HCT116 (cell line): Measurements from ENCODE around the gene UBE3C. TPM values are rescaled to one million over a fixed set of nuclear protein-coding genes. Genes with fewer than 3 reads are reported as not detected.

Experiments used
- ATAC-seq: fragments of 200-7000 bp; cut with Tn5 transposase; 2 replicates; pipeline ENCODE4 v1.9.1; 2020; ENCODE audit warnings: mild to moderate bottlenecking, moderate library complexity
- BruUV-seq: library from RNA; stranded (reverse); fragments of 400-500 nt; replicated peaks from 2 replicates; lab custom pipeline; 2021; lab: Mats Ljungman, UMichigan
- CTCF ChIA-PET: fragments of 300-600 bp; sonication (Branson Sonifier 250); formaldehyde crosslinking; loops from one replicate; lab custom pipeline; 2021; ENCODE audit warnings: antibody characterized with exemption; lab: Charles Lee
- POLR2A ChIA-PET: fragments of 300-600, 350-600 bp; sonication (Branson Sonifier 250); formaldehyde crosslinking; loops from one replicate; lab custom pipeline; 2021; ENCODE audit warnings: antibody characterized with exemption; lab: Charles Lee
- RAD21 ChIA-PET, 2 experiments: fragments of 300-600 bp; sonication (Branson Sonifier 250); formaldehyde crosslinking; loops; one replicate each; lab custom pipeline; 2023; ENCODE audit warnings: low total read pairs in 2 of 2; ENCODE audit not compliant: uncharacterized antibody in 2 of 2, unreplicated experiment in 2 of 2, low non-redundant PET in 1 of 2; lab: Charles Lee
- DNase-seq: peaks from one replicate; pipeline ENCODE4 v3.0.0-alpha.2; 2010; ENCODE audit warnings: low read depth, low spot score
- H2AFZ ChIP-seq: fragments of 200-600 bp; shearing (Covaris generic), sonication (generic); 2 replicates; pipeline ENCODE4 v1.6.1; 2017; ENCODE audit warnings: low read depth, mixed run types, mixed read lengths, antibody characterized with exemption, low read length; ENCODE audit not compliant: poor library complexity, severe bottlenecking
- H3K27ac ChIP-seq: 2 replicates; pipeline ENCODE4 v1.5.1; 2012; ENCODE audit warnings: low read depth, low read length
- H3K27me3 ChIP-seq: fragments of 200-600 bp; sonication (generic); 2 replicates; pipeline ENCODE4 v1.6.1; 2016; ENCODE audit warnings: mixed run types, low read length, mixed read lengths; ENCODE audit not compliant: insufficient read depth
- H3K36me3 ChIP-seq, 2 experiments: fragments of 200-500 bp in 1 of 2; fragments of 200-600 bp in 1 of 2; sonication (Bioruptor generic) in 1 of 2; sonication (generic) in 1 of 2; 2 replicates each; pipeline versions ENCODE4 v1.5.1 to v1.6.1; 2014 to 2016; ENCODE audit warnings: low read length in 2 of 2, inconsistent platforms in 1 of 2, mixed read lengths in 1 of 2, mixed run types in 1 of 2; ENCODE audit not compliant: insufficient read depth in 2 of 2, control insufficient read depth in 1 of 2
- H3K4me1 ChIP-seq, 2 experiments: fragments of 200-600 bp in 1 of 2; sonication (generic) in 1 of 2; 2 replicates each; pipeline versions ENCODE4 v1.5.1 to v1.6.1; 2012 to 2017; ENCODE audit warnings: low read length in 2 of 2, inconsistent platforms in 1 of 2, mild to moderate bottlenecking in 1 of 2, mixed read lengths in 1 of 2, mixed run types in 1 of 2, moderate library complexity in 1 of 2; ENCODE audit not compliant: insufficient read depth in 2 of 2, control insufficient read depth in 1 of 2
- H3K4me2 ChIP-seq: fragments of 200-600 bp; sonication (generic); 2 replicates; pipeline ENCODE4 v1.6.1; 2017; ENCODE audit warnings: mixed run types, low read length, mixed read lengths
- H3K4me3 ChIP-seq, 2 experiments: fragments of 200-600 bp in 1 of 2; sonication (generic) in 1 of 2; replicated peaks in 1 of 2; 2 replicates each; pipeline ENCODE4 v1.5.1; 2011 to 2016; ENCODE audit warnings: low read length in 2 of 2, control low read depth in 1 of 2, low read depth in 1 of 2, mild to moderate bottlenecking in 1 of 2, mixed read lengths in 1 of 2, mixed run types in 1 of 2
- H3K79me2 ChIP-seq: fragments of 200-600 bp; sonication (generic); 2 replicates; pipeline ENCODE4 v1.6.1; 2017; ENCODE audit warnings: mild to moderate bottlenecking, mixed run types, low read length, moderate library complexity, mixed read lengths; ENCODE audit not compliant: insufficient read depth
- H3K9ac ChIP-seq: fragments of 200-600 bp; sonication (generic); 2 replicates; pipeline ENCODE4 v1.6.1; 2016; ENCODE audit warnings: low read length, mixed read lengths
- H3K9me2 ChIP-seq: fragments of 200-600 bp; sonication (generic), shearing (Covaris generic); 2 replicates; pipeline ENCODE4 v1.6.1; 2017; ENCODE audit warnings: mixed run types, mild to moderate bottlenecking, moderate library complexity; ENCODE audit not compliant: insufficient read depth
- H3K9me3 ChIP-seq, 2 experiments: fragments of 200-500 bp in 1 of 2; fragments of 200-600 bp in 1 of 2; sonication (Bioruptor generic) in 1 of 2; sonication (generic) in 1 of 2; 2 replicates each; pipeline ENCODE4 v1.6.1; 2014 to 2017; ENCODE audit warnings: low read length in 2 of 2, mixed read lengths in 2 of 2, inconsistent platforms in 1 of 2, low read depth in 1 of 2, mild to moderate bottlenecking in 1 of 2, mixed run types in 1 of 2, moderate library complexity in 1 of 2; ENCODE audit not compliant: control insufficient read depth in 1 of 2, insufficient read depth in 1 of 2
- H4K20me1 ChIP-seq: fragments of 200-600 bp; sonication (generic), shearing (Covaris generic); 2 replicates; pipeline ENCODE4 v1.6.1; 2017; ENCODE audit warnings: mixed run types, mild to moderate bottlenecking, moderate library complexity; ENCODE audit not compliant: insufficient read depth
- CBX3 ChIP-seq: IDR thresholded peaks from 2 replicates; pipeline ENCODE4 v1.6.1; 2012; ENCODE audit warnings: low read depth
- CTCF ChIP-seq, 3 experiments: fragments of 200-600 bp in 1 of 3; sonication (generic) in 1 of 3; IDR thresholded peaks in 2 of 3; conservative IDR thresholded peaks in 1 of 3; 2 replicates each; pipeline ENCODE4 v1.5.1; 2012 to 2017; ENCODE audit warnings: low read depth in 2 of 3, low read length in 2 of 3, antibody characterized with exemption in 1 of 3, borderline replicate concordance in 1 of 3, control low read depth in 1 of 3, mild to moderate bottlenecking in 1 of 3, mixed read lengths in 1 of 3, mixed run types in 1 of 3, moderate library complexity in 1 of 3; ENCODE audit not compliant: insufficient read depth in 1 of 3
- EGR1 ChIP-seq: IDR thresholded peaks from 2 replicates; pipeline ENCODE4 v1.6.1; 2012; ENCODE audit warnings: low read depth
- ELF1 ChIP-seq: IDR thresholded peaks from 2 replicates; pipeline ENCODE4 v1.6.1; 2012; ENCODE audit warnings: low read depth, borderline replicate concordance
- EZH2 ChIP-seq: fragments of 200-600 bp; sonication (generic); IDR thresholded peaks from 2 replicates; pipeline ENCODE4 v1.6.1; 2017; ENCODE audit warnings: antibody characterized with exemption, mixed run types
- EZH2phosphoT487 ChIP-seq: fragments of 200-600 bp; IDR thresholded peaks from 2 replicates; pipeline ENCODE4 v1.6.1; 2018; ENCODE audit warnings: antibody characterized with exemption, borderline replicate concordance
- FOSL1 ChIP-seq: IDR thresholded peaks from 2 replicates; pipeline ENCODE4 v1.6.1; 2012; ENCODE audit warnings: low read depth
- JUND ChIP-seq: IDR thresholded peaks from 2 replicates; pipeline ENCODE4 v1.6.1; 2012
- MAX ChIP-seq: IDR thresholded peaks from 2 replicates; pipeline ENCODE4 v1.6.1; 2012
- POLR2A ChIP-seq: IDR thresholded peaks from 2 replicates; pipeline ENCODE4 v1.7.0; 2011; ENCODE audit warnings: borderline replicate concordance; ENCODE audit not compliant: insufficient read depth, insufficient read length; ENCODE audit errors: extremely low read depth
- POLR2AphosphoS5 ChIP-seq: IDR thresholded peaks from 2 replicates; pipeline ENCODE4 v1.6.1; 2011; ENCODE audit warnings: mild to moderate bottlenecking, low read depth, low read length, moderate library complexity
- RAD21 ChIP-seq: IDR thresholded peaks from 2 replicates; pipeline ENCODE4 v1.6.1; 2012; ENCODE audit warnings: low read depth, mild to moderate bottlenecking
- SP1 ChIP-seq: IDR thresholded peaks from 2 replicates; pipeline ENCODE4 v1.6.1; 2012; ENCODE audit warnings: low read depth
- SRF ChIP-seq: IDR thresholded peaks from 2 replicates; pipeline ENCODE4 v1.6.1; 2012; ENCODE audit warnings: low read depth
- TCF7L2 ChIP-seq: IDR thresholded peaks from 2 replicates; pipeline ENCODE4 v1.7.0; 2011; ENCODE audit warnings: borderline replicate concordance, inconsistent platforms; ENCODE audit not compliant: insufficient read depth, insufficient read length; ENCODE audit errors: extremely low read depth
- YY1 ChIP-seq: IDR thresholded peaks from 2 replicates; pipeline ENCODE4 v1.6.1; 2011; ENCODE audit warnings: low read length, low read depth, moderate library complexity, mild to moderate bottlenecking; ENCODE audit not compliant: insufficient replicate concordance; ENCODE audit errors: extremely low read depth
- ZFX ChIP-seq: fragments of 450-650 bp; IDR thresholded peaks from 2 replicates; pipeline ENCODE4 v1.6.1; 2017
- ZNF274 ChIP-seq: fragments of 200-500 bp; sonication (Bioruptor generic); IDR thresholded peaks from 2 replicates; pipeline ENCODE4 v1.6.1; 2014; ENCODE audit warnings: mild to moderate bottlenecking, low read depth, low read length, inconsistent platforms
- intact Hi-C: fragments of 100-400 bp; cut with micrococcal nuclease; formaldehyde crosslinking; loops from 2 replicates; pipeline ENCODE4 v1.10.0; 2022
- total RNA-seq: library from RNA; stranded (reverse); gene quantifications from one replicate; pipeline ENCODE4 v1.2.1, GENCODE V29; 2021; ENCODE audit not compliant: unreplicated experiment
- TF ChIP-seq, protein P1 (sequence below): IDR thresholded peaks from 2 replicates; pipeline ENCODE4 v1.6.1; 2011; ENCODE audit warnings: mild to moderate bottlenecking, low read length, moderate library complexity; ENCODE audit not compliant: insufficient replicate concordance; ENCODE audit errors: extremely low read depth

The UBE3C gene
- total RNA-seq, 1 experiment from 2014 or later: 68.3 TPM

DNA sequence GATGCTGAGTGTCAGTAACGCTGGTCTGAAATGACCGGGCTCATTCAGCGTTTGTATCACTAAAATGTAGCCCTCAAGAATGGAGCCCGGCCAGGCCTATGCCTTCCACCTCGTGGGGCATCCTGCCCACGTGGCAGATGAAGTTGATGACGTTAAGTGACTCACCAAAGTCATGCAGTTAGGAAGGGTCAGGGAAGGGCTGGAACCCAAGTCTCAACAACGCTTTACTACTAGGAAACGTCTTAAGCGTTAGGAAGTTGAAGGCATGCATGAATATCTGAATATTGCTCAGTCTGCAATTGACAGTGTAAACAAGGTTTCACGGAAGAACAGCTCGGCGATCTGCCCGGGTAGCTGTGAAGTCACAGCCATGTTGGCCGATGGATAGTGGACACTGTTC lies 14.0 kb upstream of the UBE3C start:
- ChIA-PET CTCF (no interaction called here), POLR2A (no interaction called here), RAD21 (no interaction called here)
- DNase-seq (no peak), ATAC-seq (no peak)
- no peaks in the 10 kb centered on the region for H3K36me3 ChIP-seq
- no peaks in the 10 kb centered on the region for H3K9me3 ChIP-seq
- H3K27ac ChIP-seq: no peak overlapping the region
- H3K9ac ChIP-seq: no peak overlapping the region
- no TSS peak for BruUV-seq
- H3K9me2 ChIP-seq: no peaks in the 10 kb centered on the region
- no peak overlapping the region for H3K4me3 ChIP-seq
- no peaks in the 10 kb centered on the region for H4K20me1 ChIP-seq
- no peak overlapping the region for H2AFZ ChIP-seq
- no peak for TF ChIP-seq MAX
- no peak for TF ChIP-seq SP1
- TF ChIP-seq TCF7L2: no peak
- TF ChIP-seq YY1: no peak
- TF ChIP-seq EZH2: no peak
- TF ChIP-seq POLR2A: no peak
- no peak for TF ChIP-seq RAD21
- no peak for TF ChIP-seq ZNF274
- TF ChIP-seq FOSL1: no peak
- TF ChIP-seq POLR2AphosphoS5: no peak
- no peak for TF ChIP-seq JUND
- no peak for TF ChIP-seq CBX3
- no peak for TF ChIP-seq EGR1
- TF ChIP-seq SRF: no peak
- TF ChIP-seq ZFX: no peak
- TF ChIP-seq EZH2phosphoT487: no peak
- no peak for TF ChIP-seq CTCF (IDR thresholded peaks at IDR 0.05 in 2 of 3, conservative IDR thresholded peaks at IDR 0.05 in 1 of 3; ENCODE audit: borderline replicate concordance in 1 of 3, insufficient read depth in 1 of 3, low read depth in 2 of 3, low read length in 2 of 3)
- TF ChIP-seq, protein P1, sequence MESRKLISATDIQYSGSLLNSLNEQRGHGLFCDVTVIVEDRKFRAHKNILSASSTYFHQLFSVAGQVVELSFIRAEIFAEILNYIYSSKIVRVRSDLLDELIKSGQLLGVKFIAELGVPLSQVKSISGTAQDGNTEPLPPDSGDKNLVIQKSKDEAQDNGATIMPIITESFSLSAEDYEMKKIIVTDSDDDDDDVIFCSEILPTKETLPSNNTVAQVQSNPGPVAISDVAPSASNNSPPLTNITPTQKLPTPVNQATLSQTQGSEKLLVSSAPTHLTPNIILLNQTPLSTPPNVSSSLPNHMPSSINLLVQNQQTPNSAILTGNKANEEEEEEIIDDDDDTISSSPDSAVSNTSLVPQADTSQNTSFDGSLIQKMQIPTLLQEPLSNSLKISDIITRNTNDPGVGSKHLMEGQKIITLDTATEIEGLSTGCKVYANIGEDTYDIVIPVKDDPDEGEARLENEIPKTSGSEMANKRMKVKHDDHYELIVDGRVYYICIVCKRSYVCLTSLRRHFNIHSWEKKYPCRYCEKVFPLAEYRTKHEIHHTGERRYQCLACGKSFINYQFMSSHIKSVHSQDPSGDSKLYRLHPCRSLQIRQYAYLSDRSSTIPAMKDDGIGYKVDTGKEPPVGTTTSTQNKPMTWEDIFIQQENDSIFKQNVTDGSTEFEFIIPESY: no peak
- no peak for TF ChIP-seq ELF1
- H3K79me2 ChIP-seq: no peaks in the 10 kb centered on the region
- no peaks in the 10 kb centered on the region for H3K27me3 ChIP-seq
- intact Hi-C loops: no loop called here
- H3K4me2 ChIP-seq: no peak overlapping the region
- no peaks in the 10 kb centered on the region for H3K4me1 ChIP-seq
